Measurements from ENCODE around the gene ACSF2. TPM values are rescaled to one million over a fixed set of nuclear protein-coding genes. Genes with fewer than 3 reads are reported as not detected.

ACSF2 gene
- total and polyA plus RNA-seq, 2 of the 13 experiments (the other 11 are each of a cell fraction or from before 2014, with no cell fraction given): 87.3 to 109 TPM

GRCh38 chr17:50458701-50459676 is 33.0 kb downstream of the ACSF2 start (continued):
- TF ChIP-seq SRSF9 (IDR thresholded peaks at IDR 0.05; ENCODE audit: borderline replicate concordance, insufficient read depth, low read depth, low read length, poor library complexity, severe bottlenecking) (no peak), NFIB (CRISPR knock-in tag; IDR thresholded peaks at IDR 0.05; ENCODE audit: borderline replicate concordance) (no peak), RNF219 (CRISPR knock-in tag; IDR thresholded peaks at IDR 0.05) (peak; percentile 24; the same call in 1 of the 2 replicates), ZNF382 (CRISPR knock-in tag; IDR thresholded peaks at IDR 0.05; ENCODE audit: borderline replicate concordance) (no peak), ZNF263 (CRISPR knock-in tag; IDR thresholded peaks at IDR 0.05) (peak; percentile 90), KMT2A (CRISPR knock-in tag; IDR thresholded peaks at IDR 0.05) (no peak; the same call in 1 of the 2 replicates), THAP7 (CRISPR knock-in tag; IDR thresholded peaks at IDR 0.05) (no peak), ZNF609 (CRISPR knock-in tag; IDR thresholded peaks at IDR 0.05; ENCODE audit: borderline replicate concordance) (peak; percentile 46; the same call in 1 of the 2 replicates), ZFP91 (CRISPR knock-in tag; IDR thresholded peaks at IDR 0.05; ENCODE audit: borderline replicate concordance) (peak; percentile 59; the same call in 1 of the 2 replicates), SPEN (CRISPR knock-in tag; IDR thresholded peaks at IDR 0.05; ENCODE audit: low read depth) (0 out of 2 replicates have a peak, but pooled peaks have one; percentile 45), SNAI1 (CRISPR knock-in tag; IDR thresholded peaks at IDR 0.05; ENCODE audit: borderline replicate concordance) (no peak), ZNF205 (CRISPR knock-in tag; IDR thresholded peaks at IDR 0.05) (peak; percentile 43; the same call in 1 of the 2 replicates), HHEX (CRISPR knock-in tag; IDR thresholded peaks at IDR 0.05) (no peak), ZNF207 (IDR thresholded peaks at IDR 0.05; ENCODE audit: borderline replicate concordance) (no peak), ZNF3 (CRISPR knock-in tag; IDR thresholded peaks at IDR 0.05) (peak; percentile 62; the same call in 1 of the 2 replicates), ZSCAN25 (CRISPR knock-in tag; IDR thresholded peaks at IDR 0.05) (no peak), REPIN1 (CRISPR knock-in tag; IDR thresholded peaks at IDR 0.05; ENCODE audit: borderline replicate concordance, low read depth) (no peak; the same call in 1 of the 2 replicates), FOXA3 (CRISPR knock-in tag; IDR thresholded peaks at IDR 0.05) (peak; percentile 88), ZNF75D (CRISPR knock-in tag; IDR thresholded peaks at IDR 0.05; ENCODE audit: borderline replicate concordance) (no peak)

Data from HepG2 (cell line).